Measurements from ENCODE around the gene TENT5C. TPM values are rescaled to one million over a fixed set of nuclear protein-coding genes. Genes with fewer than 3 reads are reported as not detected.
A peak's percentile ranks its signal among the peaks of the same experiment; 100 is the strongest.

TENT5C gene
- total and polyA plus RNA-seq, 9 of the 15 experiments (the other 6 are each of a cell fraction or from before 2014, with no cell fraction given), result 1.8 to 7.7 (median 4.0) TPM

DNA sequence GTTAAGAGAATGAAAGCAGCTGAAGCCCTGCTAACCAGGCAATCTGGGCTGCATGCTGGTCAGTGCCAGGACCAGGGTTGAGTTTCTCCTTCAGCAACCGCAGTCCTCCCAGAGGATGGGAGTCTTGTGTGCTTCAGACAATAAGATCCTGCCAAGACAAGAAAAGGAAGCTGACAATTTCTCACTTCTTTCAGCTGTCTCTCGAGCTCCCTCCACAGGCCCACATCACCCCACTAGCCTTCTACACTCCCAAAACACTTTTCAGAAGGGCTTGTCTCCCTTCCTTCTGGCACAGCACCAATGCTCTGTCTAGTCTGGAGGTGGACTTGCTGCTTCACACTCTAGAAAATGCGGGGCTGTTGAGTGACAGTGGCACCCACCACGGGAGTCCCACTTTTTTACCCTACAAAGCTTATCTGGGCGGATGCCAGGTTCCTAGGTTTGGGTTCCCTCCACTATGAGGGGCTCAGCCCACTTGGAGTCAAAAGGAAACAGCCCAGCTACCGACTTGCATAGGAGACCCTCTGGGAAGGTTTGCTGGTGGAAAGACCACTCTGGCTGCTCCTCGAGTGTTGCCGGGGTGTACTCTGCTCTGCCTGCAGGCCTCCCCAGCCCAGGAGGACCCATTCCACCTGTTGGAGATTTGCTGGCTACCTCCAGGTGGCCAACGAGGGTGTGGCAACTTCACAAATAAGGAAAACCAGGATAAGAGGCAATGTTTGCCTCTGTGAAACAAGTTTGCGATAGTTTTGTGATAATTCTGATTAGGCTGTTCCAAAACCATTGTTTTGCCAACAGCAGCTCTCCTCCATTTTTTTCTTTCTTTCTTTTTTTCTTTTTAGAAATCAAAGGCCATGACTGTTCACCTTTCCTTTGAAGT, 68.9 kb downstream of the TENT5C start (continued):
- TF ChIP-seq RB1 (IDR thresholded peaks at IDR 0.05; ENCODE audit: low read depth), result peak; percentile 31; the same call in 1 of the 2 replicates
- TF ChIP-seq E2F1 (CRISPR knock-in tag; IDR thresholded peaks at IDR 0.05), result no peak
- 0 out of 2 replicates have a peak, but pooled peaks have one; percentile 19 for TF ChIP-seq EGR1 (conservative IDR thresholded peaks at IDR 0.05)
- TF ChIP-seq, protein P1, sequence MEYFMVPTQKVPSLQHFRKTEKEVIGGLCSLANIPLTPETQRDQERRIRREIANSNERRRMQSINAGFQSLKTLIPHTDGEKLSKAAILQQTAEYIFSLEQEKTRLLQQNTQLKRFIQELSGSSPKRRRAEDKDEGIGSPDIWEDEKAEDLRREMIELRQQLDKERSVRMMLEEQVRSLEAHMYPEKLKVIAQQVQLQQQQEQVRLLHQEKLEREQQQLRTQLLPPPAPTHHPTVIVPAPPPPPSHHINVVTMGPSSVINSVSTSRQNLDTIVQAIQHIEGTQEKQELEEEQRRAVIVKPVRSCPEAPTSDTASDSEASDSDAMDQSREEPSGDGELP (CRISPR knock-in tag; IDR thresholded peaks at IDR 0.05; ENCODE audit: borderline replicate concordance), result 0 out of 2 replicates have a peak, but pooled peaks have one; percentile 20
- peak; percentile 68 for TF ChIP-seq DEAF1 (CRISPR knock-in tag; IDR thresholded peaks at IDR 0.05)
- peak; percentile 26; the same call in 1 of the 2 replicates for TF ChIP-seq KLF16 (IDR thresholded peaks at IDR 0.05)
- TF ChIP-seq MCM2 (IDR thresholded peaks at IDR 0.05; ENCODE audit: low read depth), result no peak
- 0 out of 2 replicates have a peak, but pooled peaks have one; percentile 14 for TF ChIP-seq TCF3 (CRISPR knock-in tag; IDR thresholded peaks at IDR 0.05)
- peak; percentile 88 for TF ChIP-seq REST (IDR thresholded peaks at IDR 0.05; ENCODE audit: borderline replicate concordance)
- no peak for TF ChIP-seq REST (CRISPR knock-in tag; IDR thresholded peaks at IDR 0.05; ENCODE audit: low read depth)
- TF ChIP-seq RAD21 (CRISPR knock-in tag; conservative IDR thresholded peaks at IDR 0.05 in 1 of 2, IDR thresholded peaks at IDR 0.05 in 1 of 2), result peak; percentile 88 to 95
- peak; percentile 81 to 93 (median 85) for TF ChIP-seq CTCF (IDR thresholded peaks at IDR 0.05 in 2 of 3, conservative IDR thresholded peaks at IDR 0.05 in 1 of 3; ENCODE audit: insufficient read depth in 2 of 3, low read depth in 1 of 3, low read length in 3 of 3)

Measured in K562 (cell line).